H9 (cell line): ENCODE data around the gene KCTD4. TPM values are rescaled to one million over a fixed set of nuclear protein-coding genes. Genes with fewer than 3 reads are reported as not detected.

ENCODE experiments used
- DNase-seq: peaks from one replicate; pipeline ENCODE4 v3.0.0-alpha.2; 2017
- H2AFZ ChIP-seq: one replicate; pipeline ENCODE4 v1.6.1; 2013; ENCODE audit warnings: mild to moderate bottlenecking, low read length, control low read depth, moderate library complexity
- H2AK5ac ChIP-seq: 2 replicates; pipeline ENCODE4 v1.6.1; 2013; ENCODE audit warnings: low read length, control low read depth, mixed read lengths; ENCODE audit not compliant: insufficient read length
- H2BK120ac ChIP-seq: one replicate; pipeline ENCODE4 v1.6.1; 2013; ENCODE audit warnings: low read depth, mild to moderate bottlenecking, low read length, control low read depth, inconsistent platforms; ENCODE audit not compliant: poor library complexity, severe bottlenecking
- H2BK12ac ChIP-seq: 2 replicates; pipeline ENCODE4 v1.6.1; 2013; ENCODE audit warnings: low read length, control low read depth, mixed read lengths, low read depth; ENCODE audit not compliant: insufficient read length
- H2BK15ac ChIP-seq: 2 replicates; pipeline ENCODE4 v1.6.1; 2013; ENCODE audit warnings: low read depth, low read length, control low read depth
- H2BK20ac ChIP-seq: one replicate; pipeline ENCODE4 v1.6.1; 2013; ENCODE audit warnings: low read depth, mild to moderate bottlenecking, low read length, control low read depth, inconsistent platforms; ENCODE audit not compliant: poor library complexity, severe bottlenecking
- H2BK5ac ChIP-seq: 2 replicates; pipeline ENCODE4 v1.6.1; 2013; ENCODE audit warnings: low read length, control low read depth, mixed read lengths; ENCODE audit not compliant: insufficient read length
- H3K14ac ChIP-seq: 2 replicates; pipeline ENCODE4 v1.6.1; 2013; ENCODE audit warnings: low read length, control low read depth; ENCODE audit not compliant: insufficient read depth
- H3K18ac ChIP-seq: 2 replicates; pipeline ENCODE4 v1.6.1; 2013; ENCODE audit warnings: low read depth, mild to moderate bottlenecking, mixed read lengths, low read length, control low read depth; ENCODE audit not compliant: insufficient read length
- H3K23ac ChIP-seq: 2 replicates; pipeline ENCODE4 v1.6.1; 2013; ENCODE audit warnings: low read length, control low read depth, mixed read lengths, low read depth; ENCODE audit not compliant: insufficient read length
- H3K23me2 ChIP-seq: 2 replicates; pipeline ENCODE4 v1.6.1; 2013; ENCODE audit warnings: low read depth, mild to moderate bottlenecking, mixed read lengths, low read length, control low read depth; ENCODE audit not compliant: insufficient read length, poor library complexity, severe bottlenecking
- H3K27ac ChIP-seq: 2 replicates; pipeline ENCODE4 v1.5.1; 2013; ENCODE audit warnings: low read length, control low read depth, mixed read lengths, low read depth; ENCODE audit not compliant: insufficient read length
- H3K27me3 ChIP-seq: 2 replicates; pipeline ENCODE4 v1.6.1; 2013; ENCODE audit warnings: low read length, control low read depth, inconsistent platforms; ENCODE audit not compliant: insufficient read depth
- H3K4ac ChIP-seq: 2 replicates; pipeline ENCODE4 v1.6.1; 2013; ENCODE audit warnings: low read depth, mild to moderate bottlenecking, control low read depth, inconsistent platforms, low read length, moderate library complexity
- H3K4me1 ChIP-seq: 2 replicates; pipeline ENCODE4 v1.6.1; 2013; ENCODE audit warnings: low read length, control low read depth, inconsistent platforms; ENCODE audit not compliant: insufficient read depth
- H3K4me2 ChIP-seq: 2 replicates; pipeline ENCODE4 v1.6.1; 2013; ENCODE audit warnings: low read length, control low read depth, mixed read lengths; ENCODE audit not compliant: insufficient read length, insufficient read depth
- H3K56ac ChIP-seq: 2 replicates; pipeline ENCODE4 v1.6.1; 2013; ENCODE audit warnings: low read depth, mild to moderate bottlenecking, mixed read lengths, low read length, control low read depth; ENCODE audit not compliant: insufficient read length
- H3K79me1 ChIP-seq: 2 replicates; pipeline ENCODE4 v1.6.1; 2013; ENCODE audit warnings: low read depth, mild to moderate bottlenecking, moderate library complexity, low read length, control low read depth, inconsistent platforms; ENCODE audit not compliant: insufficient read depth, poor library complexity, severe bottlenecking
- H3K79me2 ChIP-seq: 2 replicates; pipeline ENCODE4 v1.6.1; 2013; ENCODE audit warnings: low read length, control low read depth, inconsistent platforms; ENCODE audit not compliant: insufficient read depth
- H3K9ac ChIP-seq: 2 replicates; pipeline ENCODE4 v1.6.1; 2013; ENCODE audit warnings: low read length, control low read depth, mixed read lengths; ENCODE audit not compliant: insufficient read length; ENCODE audit errors: extremely low read depth
- H3K9me3 ChIP-seq: one replicate; pipeline ENCODE4 v1.6.1; 2013; ENCODE audit warnings: low read depth, low read length, inconsistent platforms; ENCODE audit not compliant: control insufficient read depth
- H3T11ph ChIP-seq: one replicate; pipeline ENCODE4 v1.6.1; 2013; ENCODE audit warnings: mild to moderate bottlenecking, low read length, control low read depth, inconsistent platforms
- H4K20me1 ChIP-seq: one replicate; pipeline ENCODE4 v1.6.1; 2013; ENCODE audit not compliant: control insufficient read depth, insufficient read length, insufficient read depth
- H4K5ac ChIP-seq: 2 replicates; pipeline ENCODE4 v1.6.1; 2013; ENCODE audit warnings: low read depth, mild to moderate bottlenecking, mixed read lengths, low read length, control low read depth; ENCODE audit not compliant: insufficient read length
- H4K8ac ChIP-seq: replicated peaks from 2 replicates; pipeline ENCODE4 v1.6.1; 2013; ENCODE audit warnings: low read length, control low read depth, mixed read lengths, low read depth; ENCODE audit not compliant: insufficient read length
- H4K91ac ChIP-seq: 2 replicates; pipeline ENCODE4 v1.6.1; 2013; ENCODE audit warnings: low read depth, mild to moderate bottlenecking, moderate library complexity, mixed read lengths, low read length, control low read depth; ENCODE audit not compliant: insufficient read length
- H3K27ac Mint-ChIP-seq, 3 experiments: 2 replicates in 2 of 3; 3 replicates in 1 of 3; pipeline ENCODE4 v1.8.0; 2020 to 2021; ENCODE audit warnings: mixed read lengths in 3 of 3, mild to moderate bottlenecking in 1 of 3, moderate library complexity in 1 of 3
- H3K27me3 Mint-ChIP-seq: 2 replicates; pipeline ENCODE4 v1.8.0; 2021; ENCODE audit warnings: low read depth, mild to moderate bottlenecking, moderate library complexity, mixed read lengths
- H3K36me3 Mint-ChIP-seq, 3 experiments: 2 replicates in 2 of 3; 3 replicates in 1 of 3; pipeline ENCODE4 v1.8.0; 2020 to 2021; ENCODE audit warnings: low read depth in 3 of 3, mixed read lengths in 3 of 3; ENCODE audit not compliant: insufficient read depth in 1 of 3
- H3K4me1 Mint-ChIP-seq, 2 experiments: 2 replicates each; pipeline ENCODE4 v1.8.0; 2020; ENCODE audit warnings: mixed read lengths in 2 of 2
- H3K4me3 Mint-ChIP-seq, 2 experiments: 2 replicates in 1 of 2; 3 replicates in 1 of 2; pipeline ENCODE4 v1.8.0; 2020 to 2021; ENCODE audit warnings: mild to moderate bottlenecking in 2 of 2, mixed read lengths in 2 of 2, moderate library complexity in 1 of 2
- H3K9me3 Mint-ChIP-seq, 2 experiments: 2 replicates in 1 of 2; 3 replicates in 1 of 2; pipeline ENCODE4 v1.8.0; 2020; ENCODE audit warnings: mild to moderate bottlenecking in 2 of 2, mixed read lengths in 2 of 2, moderate library complexity in 1 of 2
- CTCF ChIP-seq: fragments of 200-600 bp; sonication (generic); conservative IDR thresholded peaks from 3 replicates; pipeline ENCODE4 v1.8.0; 2021; ENCODE audit warnings: antibody characterized with exemption, mild to moderate bottlenecking
- WGBS: extraction: QIAGEN DNeasy Blood & Tissue Kit; methylation state at CpG from one replicate; pipeline ENCODE4 v1.1.7; 2013; ENCODE audit warnings: missing lambda C conversion rate, low lambda C conversion rate, mixed read lengths; ENCODE audit not compliant: insufficient read length; ENCODE audit errors: extremely low coverage; 5-methylcytosine and 5-hydroxymethylcytosine counted together
- total RNA-seq: library from RNA; stranded (reverse); gene quantifications from 2 replicates; pipeline ENCODE4 v1.2.1, GENCODE V29; 2021

Gene KCTD4
- total RNA-seq, 1 experiment from 2014 or later, result not detected

- H3K9me3 ChIP-seq, result no peaks in the 10 kb centered on the region
- no peaks in the 10 kb centered on the region for H3K23me2 ChIP-seq
- H4K8ac ChIP-seq, result no peak overlapping the region
- Mint-ChIP-seq H3K4me1 (peaks cover 30 to 41% of the 10 kb centered on the region in 2 experiments), H3K9me3 (no peaks in the 10 kb centered on the region), H3K36me3 (no peaks in the 10 kb centered on the region), H3K4me3 (no peak overlapping the region), H3K27me3 (no peaks in the 10 kb centered on the region), H3K27ac (no peak overlapping the region)
- H2BK5ac ChIP-seq, result no peak overlapping the region
- no CpG with 5 or more reads among the region's 1 CpG for WGBS
- H2BK120ac ChIP-seq, result no peak overlapping the region
- no peak overlapping the region for H3K4me2 ChIP-seq
- H3K56ac ChIP-seq, result no peak overlapping the region
- no peak overlapping the region for H2AFZ ChIP-seq
- no peak overlapping the region for H3K23ac ChIP-seq
- H4K5ac ChIP-seq, result no peak overlapping the region
- H2BK15ac ChIP-seq, result no peak overlapping the region
- no peak overlapping the region for H4K91ac ChIP-seq
- no peak overlapping the region for H2AK5ac ChIP-seq
- H3K79me2 ChIP-seq, result no peaks in the 10 kb centered on the region
- no peak overlapping the region for H2BK12ac ChIP-seq
- no peak overlapping the region for H3K9ac ChIP-seq
- H3K4ac ChIP-seq, result no peak overlapping the region
- no peak overlapping the region for H2BK20ac ChIP-seq
- peaks cover 2% of the 10 kb centered on the region; the same call in 1 of the 2 replicates for H3K4me1 ChIP-seq
- H3K27me3 ChIP-seq, result no peaks in the 10 kb centered on the region
- H3T11ph ChIP-seq, result no peak overlapping the region
- TF ChIP-seq CTCF, result no peak
- no peak for DNase-seq
- no peak overlapping the region for H3K14ac ChIP-seq
- no peaks in the 10 kb centered on the region for H3K79me1 ChIP-seq
- no peak overlapping the region for H3K27ac ChIP-seq
- no peaks in the 10 kb centered on the region for H4K20me1 ChIP-seq
- H3K18ac ChIP-seq, result no peak overlapping the region
These were observed 22.1 kb upstream of the KCTD4 start for GRCh38 chr13:45222919-45223318.
